IMR-90 (cell line): ENCODE results near the gene ERMARD. TPM values are rescaled to one million over a fixed set of nuclear protein-coding genes. Genes with fewer than 3 reads are reported as not detected.

Experiments used
- ATAC-seq: fragments of 200-7000 bp; cut with Tn5 transposase; 2 replicates; pipeline ENCODE4 v1.9.1; 2020; ENCODE audit warnings: low read depth, mild to moderate bottlenecking, moderate library complexity
- BruUV-seq: library from RNA; stranded (reverse); fragments of 400-500 nt; replicated peaks from 2 replicates; lab custom pipeline; 2021; lab: Mats Ljungman, UMichigan
- CTCF ChIA-PET: fragments of 300-600 bp; formaldehyde crosslinking; extraction: SDS; loops from one replicate; lab custom pipeline; 2021; ENCODE audit warnings: antibody characterized with exemption; lab: Yijun Ruan, JAX
- POLR2A ChIA-PET: fragments of 300-600 bp; sonication (Branson Sonifier 250); formaldehyde crosslinking; loops from one replicate; lab custom pipeline; 2022; ENCODE audit warnings: antibody characterized with exemption; ENCODE audit not compliant: unreplicated experiment; lab: Charles Lee
- DNase-seq: peaks from one replicate; pipeline ENCODE4 v3.0.0; 2013
- H2AFZ ChIP-seq: replicated peaks from 2 replicates; pipeline ENCODE3; 2013; ENCODE audit warnings: low read length, mild to moderate bottlenecking; ENCODE audit not compliant: poor library complexity
- H2AK5ac ChIP-seq: 2 replicates; pipeline ENCODE4 v1.6.1; 2013; ENCODE audit warnings: low read depth, low read length, inconsistent platforms
- H2AK9ac ChIP-seq: replicated peaks from 2 replicates; pipeline ENCODE3; 2013; ENCODE audit warnings: mild to moderate bottlenecking, low read depth, low read length, moderate library complexity; ENCODE audit not compliant: poor library complexity
- H2BK120ac ChIP-seq: 2 replicates; pipeline ENCODE4 v1.6.1; 2013; ENCODE audit warnings: low read depth, low read length, inconsistent platforms
- H2BK15ac ChIP-seq: 3 replicates; pipeline ENCODE4 v1.6.1; 2013; ENCODE audit warnings: low read depth, low read length, inconsistent platforms
- H2BK20ac ChIP-seq: 2 replicates; pipeline ENCODE4 v1.6.1; 2013; ENCODE audit warnings: low read depth, mild to moderate bottlenecking, inconsistent platforms, low read length, moderate library complexity
- H2BK5ac ChIP-seq: 2 replicates; pipeline ENCODE4 v1.6.1; 2013; ENCODE audit warnings: mild to moderate bottlenecking, low read depth, low read length, inconsistent platforms; ENCODE audit not compliant: poor library complexity, severe bottlenecking
- H3K14ac ChIP-seq: replicated peaks from 2 replicates; pipeline ENCODE4 v1.6.1; 2013; ENCODE audit warnings: low read depth, low read length, inconsistent platforms
- H3K18ac ChIP-seq: 2 replicates; pipeline ENCODE4 v1.6.1; 2013; ENCODE audit warnings: low read depth, low read length, control low read depth
- H3K23ac ChIP-seq: 2 replicates; pipeline ENCODE4 v1.6.1; 2013; ENCODE audit warnings: low read depth, low read length, inconsistent platforms
- H3K27ac ChIP-seq: 2 replicates; pipeline ENCODE4 v1.5.1; 2013; ENCODE audit warnings: mild to moderate bottlenecking, control low read depth, low read length; ENCODE audit not compliant: insufficient read depth
- H3K27me3 ChIP-seq: 2 replicates; pipeline ENCODE4 v1.6.1; 2013; ENCODE audit warnings: low read length; ENCODE audit not compliant: control insufficient read depth, insufficient read depth
- H3K36me3 ChIP-seq: 2 replicates; pipeline ENCODE4 v1.6.1; 2013; ENCODE audit warnings: low read length, mixed read lengths; ENCODE audit not compliant: control insufficient read depth, insufficient read depth
- H3K4ac ChIP-seq: 2 replicates; pipeline ENCODE4 v1.6.1; 2013; ENCODE audit warnings: low read depth, low read length, inconsistent platforms
- H3K4me1 ChIP-seq: 2 replicates; pipeline ENCODE4 v1.6.1; 2013; ENCODE audit warnings: low read length, mixed read lengths; ENCODE audit not compliant: control insufficient read depth, insufficient read depth
- H3K4me2 ChIP-seq: 2 replicates; pipeline ENCODE4 v1.6.1; 2013; ENCODE audit warnings: low read depth, mild to moderate bottlenecking, control low read depth, low read length, moderate library complexity
- H3K4me3 ChIP-seq: 2 replicates; pipeline ENCODE4 v1.5.1; 2013; ENCODE audit warnings: low read depth, mild to moderate bottlenecking, control low read depth, low read length, moderate library complexity; ENCODE audit not compliant: insufficient read depth
- H3K56ac ChIP-seq: 2 replicates; pipeline ENCODE4 v1.6.1; 2013; ENCODE audit warnings: low read length, inconsistent platforms; ENCODE audit not compliant: insufficient read depth; ENCODE audit errors: extremely low read depth
- H3K79me1 ChIP-seq, 2 experiments: 2 replicates each; pipeline ENCODE4 v1.6.1; 2013; ENCODE audit warnings: low read length in 2 of 2, inconsistent platforms in 1 of 2, low read depth in 1 of 2
- H3K9ac ChIP-seq: 2 replicates; pipeline ENCODE4 v1.6.1; 2013; ENCODE audit warnings: low read depth, low read length, control low read depth
- H3K9me1 ChIP-seq: 2 replicates; pipeline ENCODE4 v1.6.1; 2013; ENCODE audit warnings: low read length, inconsistent platforms; ENCODE audit not compliant: insufficient read depth
- H3K9me3 ChIP-seq: 2 replicates; pipeline ENCODE4 v1.6.1; 2013; ENCODE audit warnings: low read length; ENCODE audit not compliant: control insufficient read depth, insufficient read depth
- H4K20me1 ChIP-seq: 2 replicates; pipeline ENCODE4 v1.6.1; 2013; ENCODE audit warnings: low read length, inconsistent platforms; ENCODE audit not compliant: insufficient read depth
- H4K5ac ChIP-seq: 2 replicates; pipeline ENCODE4 v1.6.1; 2013; ENCODE audit warnings: mild to moderate bottlenecking, low read depth, low read length, control low read depth
- H4K8ac ChIP-seq, 2 experiments: 2 replicates each; pipeline ENCODE4 v1.6.1; 2013; ENCODE audit warnings: low read depth in 2 of 2, low read length in 2 of 2, control low read depth in 1 of 2, inconsistent platforms in 1 of 2
- H4K91ac ChIP-seq: 2 replicates; pipeline ENCODE4 v1.6.1; 2013; ENCODE audit warnings: low read depth, low read length, inconsistent platforms; ENCODE audit not compliant: insufficient read depth
- BHLHE40 ChIP-seq: fragments of 150-350 bp; IDR thresholded peaks from 2 replicates; pipeline ENCODE4 v1.6.1; 2016; ENCODE audit warnings: mild to moderate bottlenecking, low read depth, low read length
- CHD1 ChIP-seq: IDR thresholded peaks from 2 replicates; pipeline ENCODE4 v1.6.1; 2012; ENCODE audit warnings: low read depth, low read length, improper control_type of control experiment
- ELK1 ChIP-seq: fragments of 150-350 bp; IDR thresholded peaks from 2 replicates; pipeline ENCODE4 v1.6.1; 2016; ENCODE audit warnings: low read depth, mild to moderate bottlenecking, low read length, moderate library complexity, borderline replicate concordance
- FOS ChIP-seq: fragments of 150-350 bp; IDR thresholded peaks from 2 replicates; pipeline ENCODE4 v1.6.1; 2016; ENCODE audit warnings: low read depth, low read length
- MXI1 ChIP-seq: IDR thresholded peaks from 2 replicates; pipeline ENCODE4 v1.6.1; 2012; ENCODE audit warnings: low read depth, mild to moderate bottlenecking, low read length, moderate library complexity, borderline replicate concordance
- NFE2L2 ChIP-seq: fragments of 150-350 bp; IDR thresholded peaks from 2 replicates; pipeline ENCODE4 v1.6.1; 2016; ENCODE audit warnings: low read depth, mild to moderate bottlenecking, low read length
- POLR2A ChIP-seq: IDR thresholded peaks from 2 replicates; pipeline ENCODE4 v1.6.1; 2012; ENCODE audit warnings: mild to moderate bottlenecking, low read depth, low read length
- RCOR1 ChIP-seq: IDR thresholded peaks from 2 replicates; pipeline ENCODE4 v1.6.1; 2012; ENCODE audit warnings: mild to moderate bottlenecking, low read length, improper control_type of control experiment; ENCODE audit not compliant: insufficient replicate concordance
- RFX5 ChIP-seq: IDR thresholded peaks from 2 replicates; pipeline ENCODE4 v1.8.0; 2012; ENCODE audit warnings: low read depth, mild to moderate bottlenecking, low read length, moderate library complexity
- SMC3 ChIP-seq: fragments of 150-350 bp; IDR thresholded peaks from 2 replicates; pipeline ENCODE4 v1.6.1; 2016; ENCODE audit warnings: low read depth, mild to moderate bottlenecking, antibody characterized with exemption, low read length, moderate library complexity
- WGBS, 2 experiments: methylation state at CpG; one replicate each; pipeline versions ENCODE4 v1.1.5 to v1.1.7; 2013; ENCODE audit warnings: missing lambda C conversion rate in 2 of 2; ENCODE audit not compliant: insufficient read length in 1 of 2; ENCODE audit errors: extremely low coverage in 2 of 2; 5-methylcytosine and 5-hydroxymethylcytosine counted together
- dilution Hi-C: fragments of 300-500 bp; cut with HindIII; formaldehyde crosslinking; loops from one replicate; pipeline ENCODE4 v1.14.3; 2018; ENCODE audit warnings: low sequenced_read_pairs; ENCODE audit not compliant: unreplicated experiment
- in situ Hi-C: fragments of 300-500 bp; cut with MboI; formaldehyde crosslinking; loops from 3 replicates; pipeline ENCODE4 v1.14.3; 2019; ENCODE audit warnings: low sequenced_read_pairs, inconsistent platforms, mixed read lengths
- intact Hi-C: fragments of 100-400 bp; cut with micrococcal nuclease; formaldehyde crosslinking; loops from 2 replicates; pipeline ENCODE4 v1.10.0; 2022
- polyA plus RNA-seq, 3 experiments: library from polyadenylated mRNA; depleted of rRNA; stranded (reverse); fragments of >200 nt; gene quantifications; 2 replicates each; pipeline ENCODE4 v1.2.3, GENCODE V29; 2012; ENCODE audit warnings: low replicate concordance in 1 of 3
- total RNA-seq: library from RNA; depleted of rRNA; stranded (reverse); fragments of >200 nt; gene quantifications from 2 replicates; pipeline ENCODE4 v1.2.3, GENCODE V29; 2012
- TF ChIP-seq, protein P1 (sequence below): conservative IDR thresholded peaks from 2 replicates; pipeline ENCODE4 v1.5.1; 2012; ENCODE audit warnings: mild to moderate bottlenecking, low read depth, low read length, improper control_type of control experiment

ERMARD gene
- total and polyA plus RNA-seq, 2 of the 4 experiments (the other 2 are of a cell fraction) = 15.1 to 25.4 TPM

DNA sequence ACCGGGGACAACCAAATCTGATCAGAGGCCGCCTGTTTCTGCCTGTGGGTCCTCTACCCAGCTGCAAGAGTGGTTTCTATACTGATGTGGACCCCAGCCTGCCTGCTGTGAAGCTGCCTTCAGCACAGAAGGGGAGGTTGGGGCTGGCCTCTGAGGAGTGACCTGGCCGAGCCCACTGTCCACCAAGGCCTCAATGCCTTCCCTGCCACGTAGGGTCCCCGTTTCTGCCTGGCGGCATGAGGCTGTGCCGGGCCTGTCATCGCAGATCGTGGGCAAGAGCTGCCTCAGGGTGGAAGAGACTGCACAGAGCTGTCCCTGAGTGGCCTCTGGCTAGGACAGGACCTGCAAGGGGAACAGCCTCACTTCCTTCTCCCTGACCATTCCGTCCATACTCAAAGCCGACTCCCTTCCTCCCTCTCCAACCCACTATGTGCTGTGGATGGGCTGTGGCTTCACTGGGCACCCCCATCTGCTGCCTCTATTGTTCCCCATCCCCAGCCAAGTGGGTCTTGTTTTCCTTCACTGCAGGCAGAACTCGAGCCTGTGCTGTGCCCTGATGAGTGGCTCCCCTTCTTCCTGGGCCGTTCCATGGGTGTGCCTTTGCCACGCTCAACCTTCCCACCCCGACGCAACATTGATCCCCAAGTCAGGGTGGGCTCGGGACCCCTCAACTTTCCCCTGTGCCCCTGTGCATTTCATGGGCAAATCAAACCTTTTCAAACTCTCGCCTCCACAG lies 60.3 kb downstream of the ERMARD start:
- Histone ChIP-seq H3K56ac (no peak overlapping the region), H4K20me1 (no peaks in the 10 kb centered on the region), H3K4ac (no peak overlapping the region), H3K9ac (no peak overlapping the region), H3K4me3 (no peak overlapping the region), H3K9me3 (no peaks in the 10 kb centered on the region), H2AFZ (peak overlapping the region; percentile 32), H3K9me1 (no peaks in the 10 kb centered on the region), H3K79me1 (no peaks in the 10 kb centered on the region), H3K14ac (no peak overlapping the region), H3K4me2 (no peak overlapping the region), H2AK5ac (no peak overlapping the region), H4K91ac (no peak overlapping the region), H4K8ac (no peak overlapping the region), H3K36me3 (no peaks in the 10 kb centered on the region), H3K27ac (no peak overlapping the region), H2BK20ac (no peak overlapping the region), H3K4me1 (no peaks in the 10 kb centered on the region), H2BK5ac (no peak overlapping the region), H4K5ac (no peak overlapping the region), H2AK9ac (no peak overlapping the region), H3K23ac (no peak overlapping the region), H2BK120ac (no peak overlapping the region), H3K27me3 (peaks cover 13% of the 10 kb centered on the region; the same call in 1 of the 2 replicates), H2BK15ac (no peak overlapping the region), H3K18ac (no peak overlapping the region)
- intact Hi-C loops = no loop called here
- TF ChIP-seq BHLHE40 = no peak
- TF ChIP-seq MXI1 = no peak
- TF ChIP-seq RFX5 = no peak
- no peak for TF ChIP-seq ELK1
- no peak for TF ChIP-seq RCOR1
- no peak for TF ChIP-seq POLR2A
- no peak for TF ChIP-seq NFE2L2
- TF ChIP-seq CHD1 = no peak
- no peak for TF ChIP-seq SMC3
- no peak for TF ChIP-seq FOS
- TF ChIP-seq, protein P1, sequence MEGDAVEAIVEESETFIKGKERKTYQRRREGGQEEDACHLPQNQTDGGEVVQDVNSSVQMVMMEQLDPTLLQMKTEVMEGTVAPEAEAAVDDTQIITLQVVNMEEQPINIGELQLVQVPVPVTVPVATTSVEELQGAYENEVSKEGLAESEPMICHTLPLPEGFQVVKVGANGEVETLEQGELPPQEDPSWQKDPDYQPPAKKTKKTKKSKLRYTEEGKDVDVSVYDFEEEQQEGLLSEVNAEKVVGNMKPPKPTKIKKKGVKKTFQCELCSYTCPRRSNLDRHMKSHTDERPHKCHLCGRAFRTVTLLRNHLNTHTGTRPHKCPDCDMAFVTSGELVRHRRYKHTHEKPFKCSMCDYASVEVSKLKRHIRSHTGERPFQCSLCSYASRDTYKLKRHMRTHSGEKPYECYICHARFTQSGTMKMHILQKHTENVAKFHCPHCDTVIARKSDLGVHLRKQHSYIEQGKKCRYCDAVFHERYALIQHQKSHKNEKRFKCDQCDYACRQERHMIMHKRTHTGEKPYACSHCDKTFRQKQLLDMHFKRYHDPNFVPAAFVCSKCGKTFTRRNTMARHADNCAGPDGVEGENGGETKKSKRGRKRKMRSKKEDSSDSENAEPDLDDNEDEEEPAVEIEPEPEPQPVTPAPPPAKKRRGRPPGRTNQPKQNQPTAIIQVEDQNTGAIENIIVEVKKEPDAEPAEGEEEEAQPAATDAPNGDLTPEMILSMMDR = no peak
- WGBS, 2 experiments = 72% methylated on average over 7 of the region's 18 CpGs; no CpG with 5 or more reads in 1 of the 2 experiments
- ATAC-seq (no peak), DNase-seq (no peak)
- dilution Hi-C loops = no loop called here
- POLR2A ChIA-PET = no interaction called here
- CTCF ChIA-PET = interaction anchor here (1.1 kb wide), 1 partner anchor 20 kb away, joined by 3 read pairs; no protein-coding TSS in a partner anchor
- in situ Hi-C loops = no loop called here
- no TSS peak for BruUV-seq
